Loucy (cell line): ENCODE results near the gene BRWD1.

Source experiments
- H2AFZ ChIP-seq: fragments of 200-600 bp; sonication (generic); 2 replicates; pipeline ENCODE4 v1.6.0; 2016; ENCODE audit warnings: antibody characterized with exemption, mild to moderate bottlenecking, low read length, moderate library complexity
- H3F3A ChIP-seq: fragments of 200-600 bp; 2 replicates; pipeline ENCODE4 v1.6.0; 2016; ENCODE audit warnings: antibody characterized with exemption, low read depth, mild to moderate bottlenecking
- H3K27me3 ChIP-seq: fragments of 200-600 bp; sonication (generic); 2 replicates; pipeline ENCODE4 v1.6.1; 2014; ENCODE audit warnings: low read length, mild to moderate bottlenecking; ENCODE audit not compliant: insufficient read depth, poor library complexity, severe bottlenecking
- H3K36me3 ChIP-seq: fragments of 200-600 bp; sonication (generic); 2 replicates; pipeline ENCODE4 v1.6.1; 2016; ENCODE audit warnings: low read length; ENCODE audit not compliant: insufficient read depth
- H3K4me1 ChIP-seq: fragments of 200-600 bp; sonication (generic); 2 replicates; pipeline ENCODE4 v1.5.1; 2014; ENCODE audit warnings: low read length, mild to moderate bottlenecking; ENCODE audit not compliant: insufficient read depth, poor library complexity, severe bottlenecking
- H3K4me2 ChIP-seq: fragments of 200-600 bp; sonication (generic); 2 replicates; pipeline ENCODE4 v1.6.0; 2014; ENCODE audit warnings: antibody characterized with exemption, low read length, low read depth, mild to moderate bottlenecking; ENCODE audit not compliant: poor library complexity, severe bottlenecking
- H3K4me3 ChIP-seq: fragments of 200-600 bp; sonication (generic); 2 replicates; pipeline ENCODE4 v1.5.1; 2014; ENCODE audit warnings: low read length, mild to moderate bottlenecking, mixed read lengths; ENCODE audit not compliant: poor library complexity, severe bottlenecking
- H3K79me2 ChIP-seq: fragments of 200-600 bp; sonication (generic); 2 replicates; pipeline ENCODE4 v1.6.1; 2014; ENCODE audit warnings: low read length; ENCODE audit not compliant: insufficient read depth
- H3K9ac ChIP-seq: fragments of 200-600 bp; sonication (generic); 2 replicates; pipeline ENCODE4 v1.6.0; 2014; ENCODE audit warnings: mild to moderate bottlenecking, low read depth, low read length, moderate library complexity; ENCODE audit not compliant: poor library complexity, severe bottlenecking
- H3K9me2 ChIP-seq: fragments of 200-600 bp; sonication (generic); replicated peaks from 2 replicates; pipeline ENCODE4 v1.6.1; 2016; ENCODE audit warnings: low read depth, low read length, mixed read lengths
- H3K9me3 ChIP-seq: fragments of 200-600 bp; sonication (generic); 2 replicates; pipeline ENCODE4 v1.6.1; 2014; ENCODE audit warnings: mild to moderate bottlenecking, antibody characterized with exemption, low read length, low read depth; ENCODE audit not compliant: insufficient read depth
- H4K20me1 ChIP-seq: fragments of 200-600 bp; sonication (generic); 2 replicates; pipeline ENCODE4 v1.6.0; 2014; ENCODE audit warnings: antibody characterized with exemption, low read length, mild to moderate bottlenecking; ENCODE audit not compliant: insufficient read depth, poor library complexity, severe bottlenecking
- EZH2phosphoT487 ChIP-seq: fragments of 200-600 bp; IDR thresholded peaks from 2 replicates; pipeline ENCODE4 v1.6.1; 2018; ENCODE audit warnings: antibody characterized with exemption, mild to moderate bottlenecking, moderate library complexity, borderline replicate concordance
- TF ChIP-seq, protein P1 (sequence below): fragments of 200-600 bp; sonication (generic); conservative IDR thresholded peaks from 2 replicates; pipeline ENCODE4 v1.5.1; 2014; ENCODE audit warnings: mild to moderate bottlenecking, antibody characterized with exemption, low read length

BRWD1 gene

DNA sequence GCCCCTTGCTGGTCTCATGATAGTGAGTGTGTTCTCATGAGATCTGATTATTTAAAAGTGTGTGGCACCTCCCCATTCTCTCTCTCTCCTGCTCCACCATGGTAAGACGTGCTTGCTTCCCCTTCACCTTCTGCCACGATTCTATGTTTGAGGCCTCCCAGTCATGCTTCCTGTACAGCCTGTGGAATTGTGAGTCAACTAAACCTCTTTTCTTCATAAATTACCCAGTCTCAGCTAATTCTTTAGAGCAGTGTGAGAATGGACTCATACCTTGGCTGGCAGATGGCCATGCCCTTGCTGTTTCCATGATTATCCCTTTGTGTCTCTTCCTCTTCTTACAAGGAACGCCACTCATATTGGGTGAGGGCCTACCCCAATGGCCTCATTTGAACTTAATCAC is 170.5 kb downstream of the BRWD1 start:
- Histone ChIP-seq H2AFZ (no peak overlapping the region), H3F3A (no peaks in the 10 kb centered on the region)
- TF ChIP-seq, protein P1, sequence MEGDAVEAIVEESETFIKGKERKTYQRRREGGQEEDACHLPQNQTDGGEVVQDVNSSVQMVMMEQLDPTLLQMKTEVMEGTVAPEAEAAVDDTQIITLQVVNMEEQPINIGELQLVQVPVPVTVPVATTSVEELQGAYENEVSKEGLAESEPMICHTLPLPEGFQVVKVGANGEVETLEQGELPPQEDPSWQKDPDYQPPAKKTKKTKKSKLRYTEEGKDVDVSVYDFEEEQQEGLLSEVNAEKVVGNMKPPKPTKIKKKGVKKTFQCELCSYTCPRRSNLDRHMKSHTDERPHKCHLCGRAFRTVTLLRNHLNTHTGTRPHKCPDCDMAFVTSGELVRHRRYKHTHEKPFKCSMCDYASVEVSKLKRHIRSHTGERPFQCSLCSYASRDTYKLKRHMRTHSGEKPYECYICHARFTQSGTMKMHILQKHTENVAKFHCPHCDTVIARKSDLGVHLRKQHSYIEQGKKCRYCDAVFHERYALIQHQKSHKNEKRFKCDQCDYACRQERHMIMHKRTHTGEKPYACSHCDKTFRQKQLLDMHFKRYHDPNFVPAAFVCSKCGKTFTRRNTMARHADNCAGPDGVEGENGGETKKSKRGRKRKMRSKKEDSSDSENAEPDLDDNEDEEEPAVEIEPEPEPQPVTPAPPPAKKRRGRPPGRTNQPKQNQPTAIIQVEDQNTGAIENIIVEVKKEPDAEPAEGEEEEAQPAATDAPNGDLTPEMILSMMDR: no peak
- no peak for TF ChIP-seq EZH2phosphoT487

DNA sequence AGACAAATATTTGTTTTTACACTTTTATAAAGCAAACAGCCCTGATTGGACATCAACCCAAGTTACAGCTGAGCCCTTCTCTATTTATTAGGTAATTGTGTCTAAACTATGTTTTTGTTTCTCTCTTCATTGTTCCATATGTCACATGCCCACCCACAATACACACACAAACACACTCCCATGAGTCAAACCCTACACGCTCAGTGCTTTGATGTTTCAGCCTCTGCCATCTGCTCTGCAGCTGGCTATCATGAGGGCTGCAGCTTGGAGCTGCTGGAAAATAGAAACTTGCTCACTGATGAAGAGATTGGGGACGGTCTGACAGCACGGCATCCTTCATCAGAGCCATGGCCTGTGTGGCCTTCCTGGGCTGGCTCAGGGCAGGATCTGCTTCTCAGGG is 171.9 kb downstream of the BRWD1 start:
- no peak overlapping the region for H3K4me3 ChIP-seq
- H3K9ac ChIP-seq: no peak overlapping the region
- H3K4me2 ChIP-seq: no peak overlapping the region
- no peak for TF ChIP-seq EZH2phosphoT487
- TF ChIP-seq, protein P1: no peak
- no peaks in the 10 kb centered on the region for H3K36me3 ChIP-seq
- no peak overlapping the region for H2AFZ ChIP-seq
- no peaks in the 10 kb centered on the region for H3K4me1 ChIP-seq
- no peaks in the 10 kb centered on the region for H4K20me1 ChIP-seq
- H3K79me2 ChIP-seq: no peaks in the 10 kb centered on the region
- H3K9me2 ChIP-seq: no peaks in the 10 kb centered on the region
- H3F3A ChIP-seq: no peaks in the 10 kb centered on the region
- H3K9me3 ChIP-seq: no peaks in the 10 kb centered on the region
- H3K27me3 ChIP-seq: no peaks in the 10 kb centered on the region

More for the DNA sequence above, 170.5 kb downstream of the BRWD1 start:
- H3K4me3 ChIP-seq: no peak overlapping the region
- H3K27me3 ChIP-seq: no peaks in the 10 kb centered on the region
- H3K9me3 ChIP-seq: no peaks in the 10 kb centered on the region
- no peaks in the 10 kb centered on the region for H3K4me1 ChIP-seq
- no peak overlapping the region for H3K4me2 ChIP-seq
- H3K9me2 ChIP-seq: no peaks in the 10 kb centered on the region
- no peak overlapping the region for H3K9ac ChIP-seq
- H3K36me3 ChIP-seq: no peaks in the 10 kb centered on the region
- no peaks in the 10 kb centered on the region for H3K79me2 ChIP-seq
- no peaks in the 10 kb centered on the region for H4K20me1 ChIP-seq

DNA sequence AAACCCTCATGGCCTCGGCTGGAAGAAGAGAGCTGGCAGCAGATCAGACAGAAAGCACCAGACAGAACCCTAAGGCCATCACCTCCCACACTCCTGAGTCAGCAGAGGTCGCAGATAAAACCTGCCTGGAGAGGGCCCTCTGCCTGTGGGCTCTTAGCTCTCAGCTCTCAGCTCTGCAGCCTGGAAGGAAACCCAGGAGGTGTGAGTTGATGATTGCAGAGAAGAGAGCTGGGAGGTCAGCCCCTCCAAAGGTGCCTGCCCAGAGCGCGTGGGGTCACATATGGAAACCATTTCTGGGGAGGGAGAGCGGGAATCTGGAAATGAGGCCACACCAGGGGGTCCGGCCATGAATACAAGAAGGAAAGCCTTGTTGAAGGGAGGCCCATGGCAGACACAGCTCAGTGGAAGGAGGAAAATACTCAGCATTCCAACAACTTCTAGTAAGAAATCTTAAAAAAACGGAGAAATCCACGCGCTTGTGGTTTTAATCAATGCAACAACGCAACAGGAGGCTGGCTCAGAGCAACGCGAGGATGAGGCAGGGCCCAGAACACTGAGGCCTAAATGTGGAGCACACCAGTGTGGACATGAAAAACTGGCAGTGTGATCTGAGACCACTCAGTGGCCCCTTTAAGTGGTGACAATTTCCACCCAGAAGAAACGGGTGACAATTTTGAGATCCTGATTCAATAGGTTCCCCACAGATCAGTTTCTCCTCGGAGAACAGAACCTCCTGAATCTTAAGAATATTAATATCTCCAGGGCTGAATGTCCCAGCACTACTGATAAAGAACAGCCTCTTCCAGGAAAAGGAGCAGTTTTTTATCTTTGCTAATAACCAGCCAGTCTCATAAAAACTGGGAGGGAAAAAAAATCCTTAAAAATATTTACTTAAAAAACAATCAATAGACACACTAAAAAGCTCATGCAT is 175.9 kb downstream of the BRWD1 start:
- no peaks in the 10 kb centered on the region for H3K4me1 ChIP-seq
- H3K9ac ChIP-seq: no peak overlapping the region
- H3K4me2 ChIP-seq: no peak overlapping the region
- no peaks in the 10 kb centered on the region for H3K27me3 ChIP-seq
- no peak overlapping the region for H2AFZ ChIP-seq
- TF ChIP-seq, protein P1: no peak
- no peak for TF ChIP-seq EZH2phosphoT487
- H4K20me1 ChIP-seq: no peaks in the 10 kb centered on the region
- H3F3A ChIP-seq: no peaks in the 10 kb centered on the region
- no peaks in the 10 kb centered on the region for H3K79me2 ChIP-seq
- no peaks in the 10 kb centered on the region for H3K9me2 ChIP-seq
- no peaks in the 10 kb centered on the region for H3K36me3 ChIP-seq
- no peak overlapping the region for H3K4me3 ChIP-seq
- no peaks in the 10 kb centered on the region for H3K9me3 ChIP-seq
